ENCODE results near the gene S100A10.

GRCh38 chr1:151990856-151991198 is 2.8 kb downstream of the S100A10 start:
- TF ChIP-seq CTCF (IDR thresholded peaks at IDR 0.05) (no peak), POLR2A (IDR thresholded peaks at IDR 0.05) (no peak)

Measured in heart left ventricle (tissue), 13 donors.